Naive B cell (primary cell): ENCODE data around the gene TSSK6. TPM values are rescaled to one million over a fixed set of nuclear protein-coding genes. Genes with fewer than 3 reads are reported as not detected.

Experiments
- ATAC-seq, 2 donors: fragments of 150-1000 bp; cut with Tn5 transposase; 2 replicates each; pipeline ENCODE4 v1.10.0; 2021; ENCODE audit warnings: low read depth in 2 of 2, mild to moderate bottlenecking in 2 of 2, moderate library complexity in 2 of 2
- DNase-seq: peaks from one replicate; pipeline ENCODE4 v3.0.0; 2022
- H3K27ac Mint-ChIP-seq, 6 donors: one replicate each; pipeline ENCODE4 v1.8.0; 2020 to 2022; ENCODE audit warnings: mild to moderate bottlenecking in 6 of 6, mixed read lengths in 6 of 6, moderate library complexity in 5 of 6, inconsistent platforms in 2 of 6
- H3K27me3 Mint-ChIP-seq, 3 donors: one replicate each; pipeline ENCODE4 v1.8.0; 2021 to 2022; ENCODE audit warnings: mixed read lengths in 3 of 3, mild to moderate bottlenecking in 1 of 3
- H3K36me3 Mint-ChIP-seq, 2 donors: one replicate each; pipeline ENCODE4 v1.8.0; 2020 to 2022; ENCODE audit warnings: mixed read lengths in 2 of 2, inconsistent platforms in 1 of 2, mild to moderate bottlenecking in 1 of 2
- H3K4me1 Mint-ChIP-seq, 3 donors: one replicate each; pipeline ENCODE4 v1.8.0; 2020 to 2022; ENCODE audit warnings: mixed read lengths in 3 of 3, inconsistent platforms in 1 of 3, mild to moderate bottlenecking in 1 of 3, moderate library complexity in 1 of 3
- H3K4me3 Mint-ChIP-seq, 8 donors: one replicate each; pipeline ENCODE4 v1.8.0; 2020 to 2022; ENCODE audit warnings: mild to moderate bottlenecking in 8 of 8, mixed read lengths in 8 of 8, moderate library complexity in 8 of 8, inconsistent platforms in 2 of 8
- H3K9me3 Mint-ChIP-seq, 7 donors: one replicate each; pipeline ENCODE4 v1.8.0; 2020 to 2022; ENCODE audit warnings: mixed read lengths in 7 of 7, mild to moderate bottlenecking in 5 of 7, inconsistent platforms in 2 of 7, moderate library complexity in 1 of 7
- polyA plus RNA-seq, 6 donors: library from polyadenylated mRNA; unstranded; fragments of 300-500 nt; fragmentation: Illumina TruSeq; gene quantifications; one replicate each; pipeline ENCODE4 v1.2.3, GENCODE V29; 2021; ENCODE audit warnings: low read depth in 6 of 6

The TSSK6 gene
- polyA plus RNA-seq, 6 donors from 2014 or later: 1.1 to 4.3 (median 2.3) TPM

GRCh38 chr19:19542507-19542906, 27.2 kb upstream of the TSSK6 start:
- H3K4me3 Mint-ChIP-seq: peak overlapping the region in 1 of 8 donors; percentile 64

GRCh38 chr19:19541616-19542015, 26.3 kb upstream of the TSSK6 start:
- Mint-ChIP-seq H3K4me1 (peaks cover 26 to 34% (median 32%) of the 10 kb centered on the region in 3 donors), H3K27ac (no peak overlapping the region), H3K9me3 (peaks cover 0 to 4% (median 0%) of the 10 kb centered on the region in 7 donors), H3K4me3 (peak overlapping the region in 6 of 8 donors; percentile 30 to 76 (median 43)), H3K27me3 (peaks cover 14 to 65% (median 44%) of the 10 kb centered on the region in 3 donors), H3K36me3 (no peaks in the 10 kb centered on the region)
- DNase-seq: no peak
- ATAC-seq: no peak

More at GRCh38 chr19:19542507-19542906, 27.2 kb upstream of the TSSK6 start:
- DNase-seq (no peak), ATAC-seq (no peak)
- no peak overlapping the region for H3K27ac Mint-ChIP-seq
- H3K9me3 Mint-ChIP-seq: peaks cover 0 to 3% (median 0%) of the 10 kb centered on the region in 7 donors
- H3K4me1 Mint-ChIP-seq: peaks cover 22 to 30% (median 29%) of the 10 kb centered on the region in 3 donors
- no peaks in the 10 kb centered on the region for H3K36me3 Mint-ChIP-seq
- peaks cover 11 to 63% (median 38%) of the 10 kb centered on the region in 3 donors for H3K27me3 Mint-ChIP-seq

DNA sequence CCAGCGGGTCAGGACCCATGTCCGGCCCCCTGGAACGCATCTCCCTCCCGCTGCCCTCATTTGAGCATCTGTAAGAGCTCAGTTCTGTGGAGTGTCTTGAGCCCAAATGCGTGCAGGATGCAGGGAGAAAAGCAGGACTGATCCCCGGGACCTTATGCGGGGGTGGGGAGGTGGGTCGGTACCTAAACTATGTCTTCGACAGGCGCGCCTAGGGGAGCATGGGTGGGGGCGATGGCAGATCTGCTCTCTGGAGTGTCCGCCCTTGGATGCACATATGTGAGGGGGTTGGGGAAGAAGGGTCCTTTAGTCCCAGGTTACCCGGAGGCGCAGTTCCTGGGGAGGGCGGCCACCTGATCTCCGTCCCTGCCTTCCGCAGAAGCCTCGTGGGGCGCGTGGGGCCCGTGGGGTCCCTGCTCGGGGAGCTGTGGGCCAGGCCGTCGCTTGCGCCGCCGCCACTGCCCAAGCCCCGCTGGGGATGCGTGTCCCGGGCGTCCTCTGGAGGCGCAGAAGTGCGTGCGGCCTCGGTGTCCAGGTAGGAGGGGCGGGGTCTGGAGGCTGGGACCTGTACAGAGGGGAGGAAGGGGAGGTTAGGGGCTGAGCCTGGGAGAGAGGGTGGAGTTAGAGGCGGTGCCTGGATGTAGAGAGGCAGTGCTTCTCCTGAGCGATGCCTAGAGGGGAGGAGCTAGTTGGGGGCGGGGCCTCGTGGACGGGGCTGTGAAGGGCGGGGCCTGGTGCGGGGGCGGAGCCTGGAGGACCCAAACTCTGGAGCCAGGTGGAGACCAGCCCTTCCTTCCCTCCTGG, 25.6 kb upstream of the TSSK6 start:
- Mint-ChIP-seq H3K9me3 (peaks cover 0 to 4% (median 0%) of the 10 kb centered on the region in 7 donors), H3K4me1 (peaks cover 29 to 34% (median 32%) of the 10 kb centered on the region in 3 donors), H3K36me3 (no peaks in the 10 kb centered on the region), H3K27ac (no peak overlapping the region), H3K27me3 (peaks cover 15 to 66% (median 46%) of the 10 kb centered on the region in 3 donors), H3K4me3 (peak overlapping the region in 7 of 8 donors; percentile 66 to 89 (median 78))
- ATAC-seq (peak; percentile 63 to 76), DNase-seq (no peak)

- Mint-ChIP-seq H3K4me1 (peaks cover 29 to 34% (median 32%) of the 10 kb centered on the region in 3 donors), H3K27ac (no peak overlapping the region), H3K4me3 (peak overlapping the region in 7 of 8 donors; percentile 66 to 89 (median 78)), H3K9me3 (peaks cover 0 to 4% (median 0%) of the 10 kb centered on the region in 7 donors), H3K36me3 (no peaks in the 10 kb centered on the region), H3K27me3 (peaks cover 15 to 66% (median 46%) of the 10 kb centered on the region in 3 donors)
- DNase-seq (no peak), ATAC-seq (peak; percentile 22 to 29)
These were observed 24.8 kb upstream of the TSSK6 start for GRCh38 chr19:19540064-19540714.

GRCh38 chr19:19539698-19540063, 24.3 kb upstream of the TSSK6 start:
- H3K27ac Mint-ChIP-seq: no peak overlapping the region
- H3K27me3 Mint-ChIP-seq: peaks cover 15 to 66% (median 46%) of the 10 kb centered on the region in 3 donors
- H3K4me1 Mint-ChIP-seq: peaks cover 29 to 34% (median 32%) of the 10 kb centered on the region in 3 donors
- no peak for DNase-seq
- ATAC-seq: no peak
- peak overlapping the region in 6 of 8 donors; percentile 16 to 73 (median 50) for H3K4me3 Mint-ChIP-seq
- no peaks in the 10 kb centered on the region for H3K36me3 Mint-ChIP-seq
- peaks cover 0 to 4% (median 0%) of the 10 kb centered on the region in 7 donors for H3K9me3 Mint-ChIP-seq

DNA sequence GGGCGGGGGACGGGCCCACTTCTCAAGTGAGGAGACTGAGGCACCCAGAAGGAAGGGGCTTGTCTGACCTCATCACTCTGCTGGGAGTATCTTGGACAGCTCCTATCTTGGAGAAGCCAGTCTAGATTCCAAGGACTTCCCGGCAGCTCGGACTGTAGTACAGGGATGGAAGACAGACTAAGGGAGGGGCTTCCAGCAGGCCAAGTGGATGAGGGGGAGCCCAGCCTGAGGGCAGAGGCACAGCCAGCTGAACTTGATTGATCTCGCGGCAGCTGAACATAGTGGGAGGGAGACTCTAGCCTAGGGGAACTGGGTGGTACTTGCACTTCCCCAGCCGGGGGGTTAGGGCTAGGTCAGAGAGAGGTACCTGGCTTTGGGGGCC, 23.4 kb upstream of the TSSK6 start:
- DNase-seq: no peak
- Mint-ChIP-seq H3K4me3 (peak overlapping the region; percentile 16 to 77 (median 48)), H3K4me1 (peaks cover 29 to 40% (median 32%) of the 10 kb centered on the region in 3 donors), H3K36me3 (peaks cover 0 to 5% of the 10 kb centered on the region in 2 donors), H3K9me3 (peaks cover 0 to 5% (median 0%) of the 10 kb centered on the region in 7 donors), H3K27me3 (peaks cover 15 to 63% (median 46%) of the 10 kb centered on the region in 3 donors), H3K27ac (no peak overlapping the region)
- peak in 1 of 2 donors; percentile 18 for ATAC-seq

DNA sequence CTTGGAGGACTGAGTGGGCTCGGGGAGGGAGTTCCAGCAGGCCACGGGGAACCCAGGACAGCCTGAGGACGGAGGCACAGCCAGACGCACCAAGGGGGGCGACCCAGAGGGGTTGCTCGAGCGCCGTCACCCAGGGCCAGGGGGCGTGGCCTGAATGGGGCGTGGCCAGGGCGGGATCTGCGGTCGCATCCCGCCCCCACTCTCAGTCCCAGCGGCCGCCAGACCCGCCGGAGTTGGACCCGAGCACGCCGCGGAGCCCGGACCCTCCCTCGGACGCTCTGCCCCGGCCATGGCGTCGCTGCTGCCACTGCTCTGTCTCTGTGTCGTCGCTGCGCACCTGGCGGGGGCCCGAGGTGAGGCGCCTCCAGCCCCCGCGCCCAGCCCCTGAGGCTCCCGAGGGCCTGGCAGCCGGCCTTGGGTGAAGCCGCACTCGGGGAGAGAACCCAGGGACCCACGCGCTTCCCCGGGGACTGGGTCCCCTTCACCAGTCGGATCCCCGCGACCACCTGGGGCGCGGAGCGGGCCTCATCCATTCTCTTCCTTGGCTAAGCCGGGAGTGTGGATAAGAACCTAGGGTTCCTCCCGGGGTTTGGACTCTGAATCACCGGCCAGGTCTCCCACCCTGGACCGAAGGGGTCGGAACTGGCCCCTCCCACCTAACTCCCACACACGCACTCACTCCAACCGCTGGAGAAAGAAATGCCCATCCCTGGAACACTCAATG, 22.9 kb upstream of the TSSK6 start, which contains the start of gene CILP2:
Gene CILP2 (plus strand): TSS at position 205 of the 724 bp plus-strand sequence. CDS start 85 bp downstream, at position 290.
- peaks cover 0 to 5% of the 10 kb centered on the region in 2 donors for H3K36me3 Mint-ChIP-seq
- H3K27me3 Mint-ChIP-seq: peaks cover 15 to 58% (median 46%) of the 10 kb centered on the region in 3 donors
- H3K27ac Mint-ChIP-seq: peak within 1 kb of the TSS in 1 of 6 donors; percentile 33
- H3K9me3 Mint-ChIP-seq: peaks cover 0 to 5% (median 0%) of the 10 kb centered on the region in 7 donors
- peak within 1 kb of the TSS; percentile 30 to 81 (median 70) for H3K4me3 Mint-ChIP-seq
- H3K4me1 Mint-ChIP-seq: peaks cover 29 to 40% (median 32%) of the 10 kb centered on the region in 3 donors
- ATAC-seq: peak; percentile 27 to 43
- DNase-seq: no peak

DNA sequence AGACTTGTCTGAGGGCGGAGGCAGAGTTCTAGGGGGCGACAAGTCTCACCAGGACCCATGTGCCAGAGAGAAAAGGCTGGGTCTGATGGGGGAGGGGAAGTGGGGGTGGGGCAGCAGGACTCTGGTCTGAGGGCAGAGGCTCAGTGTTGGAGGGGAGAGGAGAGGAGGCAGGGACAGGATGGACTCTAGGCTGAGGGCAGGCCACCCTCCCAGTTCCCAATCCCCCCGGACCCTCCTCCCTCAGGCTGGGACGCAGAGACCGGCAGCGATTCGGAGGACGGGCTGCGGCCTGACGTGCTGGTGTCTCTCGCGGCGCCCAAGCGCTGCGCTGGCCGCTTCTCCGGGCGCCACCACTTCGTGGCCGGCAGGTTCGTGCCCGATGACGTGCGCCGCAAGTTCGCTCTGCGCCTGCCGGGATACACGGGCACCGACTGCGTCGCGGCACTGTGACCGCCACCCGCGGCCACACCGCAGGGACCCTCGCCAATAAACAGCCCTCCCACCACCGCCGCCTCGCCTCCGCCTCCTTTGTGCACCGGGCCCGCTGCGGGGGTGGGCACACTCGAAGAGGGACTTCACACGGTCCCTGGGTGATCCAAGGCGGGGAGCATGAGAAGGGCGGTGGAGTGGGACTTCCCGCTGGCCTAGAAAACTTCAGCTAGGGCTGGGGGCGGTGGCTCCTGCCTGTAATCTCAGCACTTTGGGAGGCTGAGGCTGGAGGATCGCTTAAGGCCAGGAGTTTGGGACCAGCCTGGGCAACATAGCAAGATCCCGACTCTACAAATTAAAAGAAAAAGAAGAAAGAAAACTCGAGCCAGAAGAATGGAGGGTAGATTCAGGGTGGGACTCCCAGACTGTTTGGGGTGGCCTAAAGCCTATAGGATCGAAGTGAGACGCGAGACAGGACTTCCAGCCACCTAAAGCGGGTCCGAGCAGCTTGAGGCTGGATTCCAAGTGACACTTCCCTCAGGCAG, 22.0 kb upstream of the TSSK6 start:
- Mint-ChIP-seq H3K4me1 (peaks cover 29 to 38% (median 32%) of the 10 kb centered on the region in 3 donors), H3K9me3 (peaks cover 0 to 5% (median 0%) of the 10 kb centered on the region in 7 donors), H3K27me3 (peaks cover 15 to 49% (median 40%) of the 10 kb centered on the region in 3 donors), H3K36me3 (peaks cover 0 to 5% of the 10 kb centered on the region in 2 donors), H3K27ac (peak overlapping the region in 1 of 6 donors; percentile 33), H3K4me3 (peak overlapping the region in 7 of 8 donors; percentile 60 to 81 (median 71))
- ATAC-seq (no peak), DNase-seq (no peak)

DNA sequence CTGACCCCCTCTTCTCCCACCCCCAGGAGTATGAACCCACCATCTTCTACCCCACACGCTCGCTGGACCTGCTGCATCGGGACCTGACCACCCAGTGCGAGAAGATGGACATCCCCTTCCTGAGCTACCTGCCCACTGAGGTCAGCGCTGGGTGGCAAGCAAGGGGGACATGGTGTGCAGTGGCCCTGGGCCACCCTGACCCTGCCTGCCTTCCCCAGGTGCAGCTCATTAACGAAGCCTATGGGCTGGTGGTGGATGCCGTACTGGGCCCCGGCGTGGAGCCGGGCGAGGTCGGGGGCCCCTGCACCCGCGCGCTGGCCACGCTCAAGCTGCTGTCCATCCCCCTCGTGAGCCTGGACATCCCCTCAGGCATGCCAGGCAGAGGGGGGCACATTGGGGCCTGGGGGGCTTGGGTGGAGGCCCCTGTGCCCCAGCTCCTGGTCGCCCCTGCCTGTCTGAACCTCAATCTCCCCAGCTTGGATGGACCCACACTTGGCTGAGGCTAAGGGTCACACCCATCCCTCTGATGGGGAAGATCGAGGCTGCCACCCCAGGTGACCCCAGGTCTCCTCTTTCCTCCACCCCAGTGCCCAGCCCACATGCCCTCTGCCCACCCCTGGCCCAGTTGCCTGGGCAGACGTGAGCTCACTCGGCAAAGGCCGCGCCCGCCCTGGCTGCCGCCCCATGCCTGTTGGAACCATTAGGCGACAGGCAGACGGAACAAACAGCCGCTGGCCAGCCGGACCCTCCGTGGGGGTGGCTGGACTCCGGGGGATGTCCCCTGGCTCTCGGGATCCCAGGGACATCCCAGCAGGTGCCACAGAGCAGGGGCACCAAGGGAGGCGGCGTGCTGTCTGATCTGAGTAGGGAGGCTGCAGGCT, 20.2 kb upstream of the TSSK6 start:
- Mint-ChIP-seq H3K27ac (peak overlapping the region in 2 of 6 donors; percentile 59 to 81), H3K9me3 (peaks cover 0 to 4% (median 0%) of the 10 kb centered on the region in 7 donors)

GRCh38 chr19:19534556-19535265, 19.4 kb upstream of the TSSK6 start:
- Mint-ChIP-seq H3K4me1 (peaks cover 24 to 31% (median 29%) of the 10 kb centered on the region in 3 donors), H3K27ac (peak overlapping the region in 3 of 6 donors; percentile 26 to 86 (median 81)), H3K36me3 (peaks cover 0 to 5% of the 10 kb centered on the region in 2 donors), H3K4me3 (peak overlapping the region in 1 of 8 donors; percentile 71), H3K27me3 (peaks cover 10 to 26% (median 21%) of the 10 kb centered on the region in 3 donors), H3K9me3 (peaks cover 0 to 3% (median 0%) of the 10 kb centered on the region in 7 donors)
- ATAC-seq: no peak
- DNase-seq: no peak

More for the DNA sequence above, 20.2 kb upstream of the TSSK6 start:
- no peak overlapping the region for H3K4me3 Mint-ChIP-seq
- peaks cover 29 to 32% (median 32%) of the 10 kb centered on the region in 3 donors for H3K4me1 Mint-ChIP-seq
- ATAC-seq (no peak), DNase-seq (no peak)
- H3K36me3 Mint-ChIP-seq: peaks cover 0 to 5% of the 10 kb centered on the region in 2 donors
- peaks cover 10 to 31% (median 22%) of the 10 kb centered on the region in 3 donors for H3K27me3 Mint-ChIP-seq
